ENCODE results near the gene OSBPL7.

- TF ChIP-seq CTCF (IDR thresholded peaks at IDR 0.05; ENCODE audit: low read length) (no peak), EZH2 (IDR thresholded peaks at IDR 0.05; ENCODE audit: borderline replicate concordance, low read length) (no peak)
Observed at GRCh38 chr17:47774331-47774730, 47.3 kb downstream of the OSBPL7 start.

Data from OCI-LY1 (cell line).